Naive thymus-derived CD8-positive, alpha-beta T cell (primary cell): Measurements from ENCODE around the gene PCNX2. TPM values are rescaled to one million over a fixed set of nuclear protein-coding genes. Genes with fewer than 3 reads are reported as not detected.
A peak's percentile ranks its signal among the peaks of the same experiment; 100 is the strongest.

Experiments
- ATAC-seq, 2 donors: fragments of 150-1000 bp; cut with Tn5 transposase in 1 of 2; sonication (Bioruptor Pico), chemical (Tn5 transposase) in 1 of 2; 1 replicate in 1 of 2; 2 replicates in 1 of 2; pipeline ENCODE4 v1.10.0; 2021; ENCODE audit warnings: mild to moderate bottlenecking in 2 of 2, moderate library complexity in 2 of 2
- POLR2A ChIA-PET: fragments of 350-600 bp; sonication (Branson Sonifier 250); formaldehyde crosslinking; loops from one replicate; lab custom pipeline; 2021; ENCODE audit warnings: antibody characterized with exemption; lab: Charles Lee
- DNase-seq, 10 donors: peaks; one replicate each; pipeline versions ENCODE4 v3.0.0 to v3.0.0-alpha.2; 2020 to 2022
- H3K27ac Mint-ChIP-seq, 10 donors: one replicate each; pipeline ENCODE4 v1.8.0; 2020 to 2022; ENCODE audit warnings: mild to moderate bottlenecking in 10 of 10, mixed read lengths in 10 of 10, moderate library complexity in 4 of 10, inconsistent platforms in 1 of 10
- H3K27me3 Mint-ChIP-seq, 5 donors: one replicate each; pipeline ENCODE4 v1.8.0; 2021 to 2022; ENCODE audit warnings: mixed read lengths in 5 of 5
- H3K36me3 Mint-ChIP-seq, 3 donors: one replicate each; pipeline ENCODE4 v1.8.0; 2020 to 2022; ENCODE audit warnings: mixed read lengths in 3 of 3, mild to moderate bottlenecking in 2 of 3, inconsistent platforms in 1 of 3
- H3K4me1 Mint-ChIP-seq, 4 donors: one replicate each; pipeline ENCODE4 v1.8.0; 2021 to 2022; ENCODE audit warnings: mixed read lengths in 4 of 4
- H3K4me3 Mint-ChIP-seq, 10 donors: one replicate each; pipeline ENCODE4 v1.8.0; 2020 to 2022; ENCODE audit warnings: mild to moderate bottlenecking in 10 of 10, mixed read lengths in 10 of 10, moderate library complexity in 6 of 10, inconsistent platforms in 1 of 10
- H3K9me3 Mint-ChIP-seq, 9 donors: one replicate each; pipeline ENCODE4 v1.8.0; 2020 to 2022; ENCODE audit warnings: mixed read lengths in 9 of 9, mild to moderate bottlenecking in 3 of 9, inconsistent platforms in 1 of 9, moderate library complexity in 1 of 9
- polyA plus RNA-seq, 3 donors: library from polyadenylated mRNA; unstranded; fragments of 300-500 nt; fragmentation: Illumina TruSeq; gene quantifications; one replicate each; pipeline ENCODE4 v1.2.3, GENCODE V29; 2021
- total RNA-seq, 8 experiments: library from RNA in 2 of 8; stranded (reverse) in 2 of 8; gene quantifications; one replicate each; pipeline ENCODE4 v1.2.3 and lab custom pipeline; 2021 to 2026

Gene PCNX2
- total and polyA plus RNA-seq, 5 experiments from 2014 or later, result 2.2 to 54.8 (median 6.9) TPM

DNA sequence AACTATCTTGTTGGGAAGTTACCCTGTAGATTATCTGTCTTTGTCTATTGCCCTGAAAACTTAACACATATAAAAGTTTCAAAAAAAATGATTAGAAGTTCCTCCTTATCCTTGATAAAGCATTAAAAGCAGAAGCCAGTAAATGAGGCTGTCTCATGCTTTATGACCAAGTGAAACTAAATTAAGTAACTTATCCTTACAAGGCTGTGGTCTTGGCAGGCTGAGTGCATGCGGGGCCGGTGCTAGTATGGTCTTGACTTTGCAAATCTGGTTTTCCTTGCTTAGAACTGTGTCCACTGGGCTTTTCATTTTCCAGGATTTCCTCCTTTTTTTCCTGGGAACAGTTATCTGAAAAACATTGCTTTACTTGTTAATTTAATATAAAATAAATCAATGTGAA lies 43.1 kb downstream of the PCNX2 start:
- peak overlapping the region in 1 of 10 donors; percentile 17 for H3K27ac Mint-ChIP-seq
- no peaks in the 10 kb centered on the region for H3K27me3 Mint-ChIP-seq
- peaks cover 0 to 2% (median 0%) of the 10 kb centered on the region in 4 donors for H3K4me1 Mint-ChIP-seq
- DNase-seq, result no peak
- no peak overlapping the region for H3K4me3 Mint-ChIP-seq
- POLR2A ChIA-PET, result no interaction called here
- H3K36me3 Mint-ChIP-seq, result peaks cover 0 to 73% (median 28%) of the 10 kb centered on the region in 3 donors
- no peaks in the 10 kb centered on the region for H3K9me3 Mint-ChIP-seq
- ATAC-seq, result no peak

DNA sequence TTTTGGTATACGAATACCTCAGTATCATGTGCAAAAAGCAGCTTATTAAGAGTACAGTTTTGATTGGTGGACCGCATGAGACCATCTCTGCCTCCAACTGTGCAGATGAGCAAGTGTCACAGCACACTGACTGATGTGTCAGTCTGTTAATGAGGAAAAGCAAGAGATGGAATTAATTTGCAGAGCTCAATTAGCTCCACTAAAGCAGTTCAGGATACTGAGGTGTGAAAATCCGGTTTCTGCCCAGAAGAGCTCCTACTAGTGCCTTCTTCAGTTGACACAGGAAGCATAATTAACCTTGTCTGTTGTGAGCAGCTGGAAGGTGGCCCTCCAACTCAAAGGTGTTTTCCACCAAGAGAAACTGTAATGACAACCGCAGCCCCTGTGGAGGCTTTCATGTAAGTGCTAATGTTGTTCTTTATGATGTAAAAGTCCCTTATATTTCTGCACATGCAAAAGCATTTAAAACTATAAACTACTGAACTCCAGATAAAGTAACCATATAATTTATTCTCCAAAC lies 44.3 kb downstream of the PCNX2 start:
- H3K9me3 Mint-ChIP-seq, result no peaks in the 10 kb centered on the region
- ATAC-seq, result no peak
- peaks cover 0 to 69% (median 24%) of the 10 kb centered on the region in 3 donors for H3K36me3 Mint-ChIP-seq
- POLR2A ChIA-PET, result no interaction called here
- no peak overlapping the region for H3K27ac Mint-ChIP-seq
- H3K4me1 Mint-ChIP-seq, result peaks cover 0 to 2% (median 0%) of the 10 kb centered on the region in 4 donors
- no peak overlapping the region for H3K4me3 Mint-ChIP-seq
- DNase-seq, result no peak
- H3K27me3 Mint-ChIP-seq, result no peaks in the 10 kb centered on the region

DNA sequence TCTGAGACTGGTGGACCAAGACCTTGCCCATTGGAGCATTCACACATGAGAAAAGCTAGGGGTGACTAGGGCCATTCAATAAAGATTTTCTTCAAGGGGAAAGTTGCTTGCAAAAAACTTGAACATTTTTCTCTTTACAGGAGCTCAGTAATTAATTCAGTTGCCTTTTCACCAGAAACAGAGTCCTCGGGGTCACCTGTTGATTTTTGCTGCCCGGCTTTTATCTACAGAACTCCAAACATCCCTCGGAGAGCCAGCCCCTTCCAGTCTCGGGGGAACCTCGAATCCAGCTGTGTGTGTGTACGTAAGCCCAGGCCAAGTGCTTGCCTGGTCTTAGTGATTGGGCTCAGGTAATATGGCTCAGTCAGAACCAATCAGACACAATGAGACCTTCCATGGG lies 47.5 kb downstream of the PCNX2 start:
- no peaks in the 10 kb centered on the region for H3K9me3 Mint-ChIP-seq
- DNase-seq (no peak), ATAC-seq (no peak)
- peaks cover 5 to 62% (median 21%) of the 10 kb centered on the region in 3 donors for H3K36me3 Mint-ChIP-seq
- H3K27me3 Mint-ChIP-seq, result no peaks in the 10 kb centered on the region
- no peak overlapping the region for H3K4me3 Mint-ChIP-seq
- POLR2A ChIA-PET, result no interaction called here
- peaks cover 0 to 2% (median 0%) of the 10 kb centered on the region in 4 donors for H3K4me1 Mint-ChIP-seq
- no peak overlapping the region for H3K27ac Mint-ChIP-seq

DNA sequence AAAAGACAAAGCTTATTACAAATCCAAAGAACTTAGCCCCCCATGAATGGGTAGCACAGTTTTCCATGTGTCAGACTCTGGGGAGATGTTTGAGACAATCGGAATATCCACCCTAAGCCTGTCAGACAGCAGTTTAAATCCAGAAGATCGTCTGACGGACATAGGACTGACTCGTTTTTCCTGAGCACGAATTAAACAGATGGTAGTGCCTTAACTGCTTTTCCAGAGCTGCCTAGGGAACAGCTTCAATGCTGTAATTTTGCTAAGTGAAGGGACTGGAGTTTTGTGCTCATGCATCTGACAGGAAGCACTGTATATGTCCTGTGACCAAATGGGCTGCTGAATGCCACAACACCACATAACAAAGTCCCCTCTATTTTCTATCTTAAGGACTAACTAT lies 48.6 kb downstream of the PCNX2 start:
- Mint-ChIP-seq H3K9me3 (no peaks in the 10 kb centered on the region), H3K4me3 (no peak overlapping the region), H3K4me1 (peaks cover 0 to 2% (median 0%) of the 10 kb centered on the region in 4 donors), H3K27me3 (no peaks in the 10 kb centered on the region), H3K27ac (no peak overlapping the region), H3K36me3 (peaks cover 5 to 58% (median 21%) of the 10 kb centered on the region in 3 donors)
- DNase-seq, result no peak
- POLR2A ChIA-PET, result no interaction called here
- ATAC-seq, result no peak

DNA sequence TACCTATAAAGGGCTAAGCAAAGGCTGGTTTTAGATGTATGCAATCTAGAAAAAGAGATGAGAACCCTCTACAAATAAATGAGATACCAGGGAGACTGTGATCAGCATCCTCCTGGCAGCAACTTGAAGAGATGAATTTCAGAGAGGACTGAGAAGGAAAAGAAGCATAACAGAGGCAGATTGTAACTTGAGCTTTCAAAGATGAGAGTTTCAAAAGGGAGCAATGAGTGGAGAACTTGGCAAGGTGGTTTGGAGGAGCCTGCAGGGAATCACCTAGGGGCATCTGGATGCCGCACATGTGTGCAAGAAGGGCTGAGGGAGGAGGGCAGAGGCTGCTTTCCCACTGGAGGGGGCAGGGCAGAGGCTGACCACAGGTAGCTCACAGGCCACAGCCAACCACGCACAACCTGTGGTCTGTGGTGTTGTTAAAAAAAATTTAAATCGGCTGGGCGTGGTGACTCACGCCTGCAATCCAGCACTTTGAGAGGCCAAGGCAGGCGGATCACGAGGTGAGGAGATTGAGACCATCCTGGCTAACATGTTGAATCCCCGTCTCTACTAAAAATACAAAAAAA lies 50.2 kb downstream of the PCNX2 start:
- H3K36me3 Mint-ChIP-seq, result peaks cover 5 to 42% (median 11%) of the 10 kb centered on the region in 3 donors
- POLR2A ChIA-PET, result no interaction called here
- no peaks in the 10 kb centered on the region for H3K9me3 Mint-ChIP-seq
- no peak for DNase-seq
- no peak overlapping the region for H3K4me3 Mint-ChIP-seq
- peaks cover 0 to 2% (median 0%) of the 10 kb centered on the region in 4 donors for H3K4me1 Mint-ChIP-seq
- H3K27me3 Mint-ChIP-seq, result no peaks in the 10 kb centered on the region
- no peak for ATAC-seq
- peak overlapping the region in 1 of 10 donors; percentile 8 for H3K27ac Mint-ChIP-seq

DNA sequence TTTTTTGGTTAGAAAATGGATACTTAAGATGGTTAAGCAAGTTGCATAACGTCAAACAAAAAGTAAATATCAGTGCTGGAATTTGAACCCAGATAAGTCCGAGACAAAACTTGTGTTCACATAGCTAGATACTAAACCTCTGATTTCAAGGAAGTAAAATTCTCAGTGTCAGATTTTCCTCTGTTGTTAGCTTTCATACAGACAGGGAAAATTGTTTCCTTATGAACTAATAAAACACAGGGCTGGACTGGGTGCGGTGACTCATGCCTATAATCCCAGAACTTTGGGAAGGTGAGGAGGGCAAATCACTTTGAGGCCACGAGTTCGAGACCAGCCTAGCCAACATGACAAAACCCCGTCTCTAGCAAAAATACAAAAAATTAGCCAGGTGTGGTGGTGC lies 51.3 kb downstream of the PCNX2 start:
- ATAC-seq (no peak), DNase-seq (no peak)
- Mint-ChIP-seq H3K9me3 (no peaks in the 10 kb centered on the region), H3K4me3 (no peak overlapping the region), H3K27ac (no peak overlapping the region), H3K27me3 (no peaks in the 10 kb centered on the region), H3K36me3 (peaks cover 2 to 31% (median 5%) of the 10 kb centered on the region in 3 donors), H3K4me1 (peaks cover 0 to 2% (median 0%) of the 10 kb centered on the region in 4 donors)
- POLR2A ChIA-PET, result no interaction called here

DNA sequence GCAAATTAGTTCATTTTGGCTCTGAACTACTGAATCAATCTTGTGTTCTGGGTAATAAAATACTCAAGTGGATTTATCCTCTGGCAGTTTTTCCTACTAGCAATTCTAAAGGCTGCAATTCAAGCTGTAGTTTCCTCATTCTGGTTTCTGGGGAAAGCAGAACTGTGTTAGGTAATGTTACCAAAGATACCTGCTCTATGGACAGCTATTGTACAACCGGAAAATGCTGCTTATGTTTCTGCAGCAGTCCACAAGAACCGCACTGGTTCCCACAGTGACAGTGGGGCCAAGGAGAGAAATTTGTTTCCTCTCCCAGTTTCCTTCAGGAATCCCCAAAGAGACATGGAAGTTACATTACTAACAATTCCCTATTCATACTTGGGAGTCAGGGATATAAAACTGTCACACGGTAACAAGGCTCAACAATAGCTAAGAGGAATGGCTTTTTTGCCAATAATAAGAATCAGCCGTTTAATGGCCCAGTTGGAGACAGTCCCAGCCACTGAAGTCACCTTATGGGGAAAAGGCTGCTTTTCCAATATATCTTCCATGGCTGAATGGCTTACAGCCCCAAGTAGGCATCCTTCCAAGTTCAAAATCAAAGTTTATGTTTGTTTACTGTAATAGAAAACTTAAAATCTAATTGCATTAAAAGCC lies 52.6 kb downstream of the PCNX2 start:
- Mint-ChIP-seq H3K27me3 (no peaks in the 10 kb centered on the region), H3K9me3 (no peaks in the 10 kb centered on the region), H3K36me3 (peaks cover 0 to 22% (median 5%) of the 10 kb centered on the region in 3 donors), H3K4me3 (no peak overlapping the region), H3K4me1 (peaks cover 0 to 2% (median 0%) of the 10 kb centered on the region in 4 donors), H3K27ac (no peak overlapping the region)
- POLR2A ChIA-PET, result no interaction called here
- ATAC-seq, result no peak
- DNase-seq, result no peak

DNA sequence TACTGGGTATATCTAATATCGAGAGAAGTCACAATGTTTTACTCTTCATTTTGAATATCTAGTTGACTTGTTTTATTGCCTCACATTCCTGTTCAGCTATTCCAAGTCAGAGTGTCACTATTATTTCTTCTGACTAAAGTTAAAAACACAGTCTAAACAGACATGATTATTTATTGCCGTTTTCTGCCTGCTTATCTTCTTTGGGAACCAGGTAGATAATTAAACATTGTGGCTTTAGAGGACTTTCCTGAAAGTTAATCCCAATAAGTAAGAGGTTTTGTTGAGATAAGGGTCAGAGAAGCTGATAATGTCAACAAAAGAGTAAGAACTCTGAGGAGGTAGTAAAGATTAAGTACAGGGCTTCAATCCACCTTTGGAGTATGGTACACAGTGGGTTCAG lies 53.8 kb downstream of the PCNX2 start:
- POLR2A ChIA-PET, result no interaction called here
- H3K4me1 Mint-ChIP-seq, result peaks cover 0 to 2% (median 0%) of the 10 kb centered on the region in 4 donors
- no peak overlapping the region for H3K27ac Mint-ChIP-seq
- peaks cover 3 to 20% (median 5%) of the 10 kb centered on the region in 3 donors for H3K36me3 Mint-ChIP-seq
- ATAC-seq, result no peak
- no peaks in the 10 kb centered on the region for H3K27me3 Mint-ChIP-seq
- DNase-seq, result no peak
- no peaks in the 10 kb centered on the region for H3K9me3 Mint-ChIP-seq
- H3K4me3 Mint-ChIP-seq, result no peak overlapping the region

DNA sequence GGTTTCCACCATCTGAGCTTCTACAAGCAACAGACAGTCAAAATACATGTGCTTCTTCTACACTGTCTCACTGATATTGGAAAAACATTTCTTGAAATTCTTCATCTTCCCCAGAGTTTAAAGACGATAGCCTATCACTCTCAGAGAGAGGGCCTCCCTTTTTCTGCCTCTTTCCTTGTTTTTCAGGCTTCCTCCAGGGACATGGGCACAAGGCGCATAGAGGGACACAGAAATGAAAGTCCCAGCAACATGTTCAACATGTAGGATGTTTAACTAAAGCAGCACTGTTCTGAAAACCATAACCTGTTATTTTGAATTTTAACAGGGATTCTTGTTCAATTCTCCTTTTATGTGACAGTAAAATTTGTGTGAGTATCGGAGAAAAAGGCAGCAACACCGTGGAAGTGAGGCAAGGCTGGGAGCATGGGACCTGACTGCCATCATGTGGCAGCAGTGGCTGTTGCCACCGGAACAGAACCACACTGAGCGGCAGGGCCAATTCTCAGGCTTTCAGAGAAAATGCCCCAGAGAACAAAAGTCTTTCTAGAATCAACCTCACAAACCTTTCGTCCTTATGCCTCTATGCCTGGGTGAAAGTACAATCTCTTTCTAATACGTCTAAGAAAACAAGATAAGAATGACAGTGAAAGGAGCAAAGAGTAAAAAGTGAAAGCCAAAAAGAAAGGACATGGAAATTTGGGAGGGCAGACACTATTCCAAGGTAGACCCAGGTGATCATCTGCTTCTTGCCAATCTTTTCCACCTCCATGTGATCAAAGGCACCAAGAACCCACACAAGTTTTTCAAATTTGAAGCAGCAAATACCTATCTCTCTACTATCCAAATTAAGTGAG lies 54.5 kb downstream of the PCNX2 start:
- ATAC-seq (no peak), DNase-seq (peak in 3 of 10 donors; percentile 3 to 27 (median 25))
- no peak overlapping the region for H3K4me3 Mint-ChIP-seq
- H3K4me1 Mint-ChIP-seq, result peaks cover 0 to 2% (median 0%) of the 10 kb centered on the region in 4 donors
- H3K27ac Mint-ChIP-seq, result peak overlapping the region in 2 of 10 donors; percentile 45 to 86
- H3K9me3 Mint-ChIP-seq, result no peaks in the 10 kb centered on the region
- POLR2A ChIA-PET, result no interaction called here
- peaks cover 6 to 24% (median 8%) of the 10 kb centered on the region in 3 donors for H3K36me3 Mint-ChIP-seq
- no peaks in the 10 kb centered on the region for H3K27me3 Mint-ChIP-seq

DNA sequence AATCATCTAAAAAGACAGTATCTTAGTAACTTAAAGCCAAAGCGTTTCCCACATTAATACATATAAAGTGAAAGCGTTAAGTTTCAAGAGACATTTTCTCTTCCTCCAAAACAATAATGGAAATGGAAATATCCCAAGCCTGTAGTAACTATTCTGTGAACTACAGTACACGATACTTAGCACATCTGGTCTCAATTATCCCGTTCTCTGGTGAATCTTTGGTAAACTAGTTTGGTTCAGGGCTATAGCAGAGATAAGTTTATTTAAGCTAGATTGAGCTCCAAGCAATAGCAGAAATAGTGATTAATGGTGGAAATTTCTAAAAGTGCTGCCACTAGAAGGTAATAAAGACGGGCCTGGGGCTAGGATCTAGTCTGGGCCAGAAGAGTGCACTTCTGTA lies 55.2 kb downstream of the PCNX2 start:
- Mint-ChIP-seq H3K4me3 (no peak overlapping the region), H3K9me3 (no peaks in the 10 kb centered on the region), H3K27ac (peak overlapping the region in 1 of 10 donors; percentile 25), H3K27me3 (no peaks in the 10 kb centered on the region), H3K36me3 (peaks cover 11 to 26% (median 12%) of the 10 kb centered on the region in 3 donors), H3K4me1 (peaks cover 0 to 2% (median 0%) of the 10 kb centered on the region in 4 donors)
- ATAC-seq, result no peak
- no peak for DNase-seq
- POLR2A ChIA-PET, result no interaction called here

DNA sequence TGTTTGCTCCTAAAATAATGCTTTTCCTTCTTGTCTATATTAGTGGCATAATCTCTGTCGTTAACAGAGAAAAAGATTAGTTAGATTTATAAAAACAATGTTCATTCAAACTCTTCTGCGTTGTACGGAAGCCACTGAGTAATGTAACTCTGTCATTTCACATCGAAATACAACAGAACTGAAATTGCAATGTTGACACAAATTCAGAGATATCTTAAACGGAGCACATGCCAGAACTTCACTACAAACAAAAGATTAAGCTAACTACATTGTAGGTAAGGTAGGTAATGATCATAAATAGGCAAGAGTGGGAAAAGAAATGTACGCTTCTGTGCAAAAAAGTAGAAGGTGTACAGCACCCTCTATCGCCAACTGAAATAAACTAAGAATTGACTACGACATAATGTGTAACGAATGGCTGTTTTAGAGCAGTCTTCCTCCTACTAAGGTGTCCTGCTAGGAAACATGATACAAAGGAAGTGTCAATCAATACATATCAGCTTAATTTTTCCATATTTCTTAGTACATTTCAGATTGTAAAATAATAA lies 56.6 kb downstream of the PCNX2 start:
- Mint-ChIP-seq H3K9me3 (no peaks in the 10 kb centered on the region), H3K36me3 (peaks cover 5 to 23% (median 15%) of the 10 kb centered on the region in 3 donors), H3K27ac (no peak overlapping the region), H3K27me3 (no peaks in the 10 kb centered on the region), H3K4me3 (no peak overlapping the region), H3K4me1 (no peaks in the 10 kb centered on the region)
- POLR2A ChIA-PET, result no interaction called here
- DNase-seq, result no peak
- no peak for ATAC-seq

DNA sequence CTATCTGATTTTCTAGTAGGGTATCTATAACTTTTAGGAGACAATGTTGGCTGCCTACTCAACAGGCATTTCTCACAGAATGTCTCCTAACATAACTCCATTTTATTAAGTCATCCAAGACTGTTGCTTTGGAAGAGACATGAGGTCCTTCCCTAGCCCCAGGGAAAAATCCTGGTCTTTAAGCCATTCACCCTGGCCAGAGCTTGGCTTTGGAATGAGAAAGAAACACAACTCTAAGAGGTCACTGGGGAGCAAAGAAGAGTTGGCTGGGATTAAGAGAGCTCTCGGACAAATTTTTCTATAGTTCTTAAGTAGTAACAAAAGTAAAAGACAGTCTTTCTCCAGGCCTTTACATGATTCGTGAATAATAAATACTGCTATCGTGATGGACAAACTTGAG lies 57.9 kb downstream of the PCNX2 start:
- H3K9me3 Mint-ChIP-seq, result no peaks in the 10 kb centered on the region
- H3K27me3 Mint-ChIP-seq, result no peaks in the 10 kb centered on the region

More for the DNA sequence above, 57.9 kb downstream of the PCNX2 start:
- no peak for DNase-seq
- no peak for ATAC-seq
- peaks cover 5 to 30% (median 19%) of the 10 kb centered on the region in 3 donors for H3K36me3 Mint-ChIP-seq
- no peak overlapping the region for H3K27ac Mint-ChIP-seq
- POLR2A ChIA-PET, result no interaction called here
- H3K4me1 Mint-ChIP-seq, result no peaks in the 10 kb centered on the region
- no peak overlapping the region for H3K4me3 Mint-ChIP-seq
